AG08396 (cell line): ENCODE results near the gene PBXIP1.

Experiments
- DNase-seq: peaks from one replicate; pipeline ENCODE4 v3.0.0; 2012; ENCODE audit warnings: low spot score, mixed read lengths

The PBXIP1 gene

GRCh38 chr1:154956544-154956941 lies 644 bp upstream of the PBXIP1 start:
- no peak for DNase-seq

GRCh38 chr1:154955039-154955717 lies 721 bp downstream of the PBXIP1 start:
- peak; percentile 81 for DNase-seq

GRCh38 chr1:154954541-154954940 lies 1.4 kb downstream of the PBXIP1 start:
- DNase-seq = no peak

GRCh38 chr1:154953611-154954038 lies 2.3 kb downstream of the PBXIP1 start:
- DNase-seq = no peak

GRCh38 chr1:154952664-154953063 lies 3.2 kb downstream of the PBXIP1 start:
- no peak for DNase-seq

- DNase-seq = no peak
Observed at GRCh38 chr1:154951901-154952657, 3.8 kb downstream of the PBXIP1 start.

- no peak for DNase-seq
Observed at GRCh38 chr1:154948079-154948478, 7.8 kb downstream of the PBXIP1 start.

GRCh38 chr1:154945962-154946850 lies 9.7 kb downstream of the PBXIP1 start:
- no peak for DNase-seq

- no peak for DNase-seq
Observed at GRCh38 chr1:154945160-154945961, 10.5 kb downstream of the PBXIP1 start.

GRCh38 chr1:154944401-154945159 lies 11.3 kb downstream of the PBXIP1 start:
- no peak for DNase-seq

GRCh38 chr1:154943649-154944400 lies 12.1 kb downstream of the PBXIP1 start:
- DNase-seq = peak; percentile 56

GRCh38 chr1:154941333-154942013 lies 14.4 kb downstream of the PBXIP1 start:
- no peak for DNase-seq

- no peak for DNase-seq
Observed at GRCh38 chr1:154940651-154941194, 15.2 kb downstream of the PBXIP1 start.

GRCh38 chr1:154940213-154940560 lies 15.7 kb downstream of the PBXIP1 start:
- DNase-seq = no peak

GRCh38 chr1:154938604-154939399 lies 17.1 kb downstream of the PBXIP1 start:
- no peak for DNase-seq

- no peak for DNase-seq
Observed at GRCh38 chr1:154937988-154938386, 17.9 kb downstream of the PBXIP1 start.

GRCh38 chr1:154937085-154937987 lies 18.6 kb downstream of the PBXIP1 start:
- peak; percentile 94 for DNase-seq
